Vagina (tissue), 2 donors: Measurements from ENCODE around the gene RXFP1.

Experiments used
- POLR2A ChIP-seq, 2 donors: fragments of 450-650 bp; IDR thresholded peaks; one replicate each; pipeline ENCODE4 v1.6.1; 2017; ENCODE audit warnings: antibody characterized with exemption in 2 of 2, mild to moderate bottlenecking in 2 of 2, moderate library complexity in 2 of 2
- POLR2AphosphoS5 ChIP-seq, 2 donors: sonication (generic); formaldehyde crosslinking; IDR thresholded peaks; one replicate each; pipeline ENCODE4 v1.9.0; 2017; ENCODE audit warnings: antibody characterized with exemption in 2 of 2, mild to moderate bottlenecking in 2 of 2, low read depth in 1 of 2; ENCODE audit not compliant: insufficient read depth in 1 of 2
- TF ChIP-seq, protein P1 (sequence below), 3 experiments: fragments of 450-650 bp in 2 of 3; fragments of 200-600 bp in 1 of 3; sonication (generic) in 1 of 3; IDR thresholded peaks; one replicate each; pipeline ENCODE4 v1.5.1; 2017 to 2019; ENCODE audit warnings: antibody characterized with exemption in 3 of 3, mild to moderate bottlenecking in 2 of 3, moderate library complexity in 2 of 3

GRCh38 chr4:158527516-158527915 lies 5.8 kb downstream of the RXFP1 start:
- TF ChIP-seq POLR2AphosphoS5 (IDR thresholded peaks at IDR 0.05; ENCODE audit: insufficient read depth in 1 of 2, low read depth in 1 of 2): no peak
- TF ChIP-seq, protein P1, sequence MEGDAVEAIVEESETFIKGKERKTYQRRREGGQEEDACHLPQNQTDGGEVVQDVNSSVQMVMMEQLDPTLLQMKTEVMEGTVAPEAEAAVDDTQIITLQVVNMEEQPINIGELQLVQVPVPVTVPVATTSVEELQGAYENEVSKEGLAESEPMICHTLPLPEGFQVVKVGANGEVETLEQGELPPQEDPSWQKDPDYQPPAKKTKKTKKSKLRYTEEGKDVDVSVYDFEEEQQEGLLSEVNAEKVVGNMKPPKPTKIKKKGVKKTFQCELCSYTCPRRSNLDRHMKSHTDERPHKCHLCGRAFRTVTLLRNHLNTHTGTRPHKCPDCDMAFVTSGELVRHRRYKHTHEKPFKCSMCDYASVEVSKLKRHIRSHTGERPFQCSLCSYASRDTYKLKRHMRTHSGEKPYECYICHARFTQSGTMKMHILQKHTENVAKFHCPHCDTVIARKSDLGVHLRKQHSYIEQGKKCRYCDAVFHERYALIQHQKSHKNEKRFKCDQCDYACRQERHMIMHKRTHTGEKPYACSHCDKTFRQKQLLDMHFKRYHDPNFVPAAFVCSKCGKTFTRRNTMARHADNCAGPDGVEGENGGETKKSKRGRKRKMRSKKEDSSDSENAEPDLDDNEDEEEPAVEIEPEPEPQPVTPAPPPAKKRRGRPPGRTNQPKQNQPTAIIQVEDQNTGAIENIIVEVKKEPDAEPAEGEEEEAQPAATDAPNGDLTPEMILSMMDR (IDR thresholded peaks at IDR 0.05): no peak
- no peak for TF ChIP-seq POLR2A (IDR thresholded peaks at IDR 0.05)
